Measurements from ENCODE around the gene HINT3. TPM values are rescaled to one million over a fixed set of nuclear protein-coding genes. Genes with fewer than 3 reads are reported as not detected.

Gene HINT3
- total RNA-seq, 1 experiment from 2014 or later = 45.4 TPM

GRCh38 chr6:125994670-125995488 is 38.3 kb downstream of the HINT3 start:
- DNase-seq (ENCODE audit: extremely low read depth, low read depth) = no peak

- peak; percentile 60 for DNase-seq (ENCODE audit: extremely low read depth, low read depth)
Measured at GRCh38 chr6:125995972-125996580, 39.5 kb downstream of the HINT3 start.

DNA sequence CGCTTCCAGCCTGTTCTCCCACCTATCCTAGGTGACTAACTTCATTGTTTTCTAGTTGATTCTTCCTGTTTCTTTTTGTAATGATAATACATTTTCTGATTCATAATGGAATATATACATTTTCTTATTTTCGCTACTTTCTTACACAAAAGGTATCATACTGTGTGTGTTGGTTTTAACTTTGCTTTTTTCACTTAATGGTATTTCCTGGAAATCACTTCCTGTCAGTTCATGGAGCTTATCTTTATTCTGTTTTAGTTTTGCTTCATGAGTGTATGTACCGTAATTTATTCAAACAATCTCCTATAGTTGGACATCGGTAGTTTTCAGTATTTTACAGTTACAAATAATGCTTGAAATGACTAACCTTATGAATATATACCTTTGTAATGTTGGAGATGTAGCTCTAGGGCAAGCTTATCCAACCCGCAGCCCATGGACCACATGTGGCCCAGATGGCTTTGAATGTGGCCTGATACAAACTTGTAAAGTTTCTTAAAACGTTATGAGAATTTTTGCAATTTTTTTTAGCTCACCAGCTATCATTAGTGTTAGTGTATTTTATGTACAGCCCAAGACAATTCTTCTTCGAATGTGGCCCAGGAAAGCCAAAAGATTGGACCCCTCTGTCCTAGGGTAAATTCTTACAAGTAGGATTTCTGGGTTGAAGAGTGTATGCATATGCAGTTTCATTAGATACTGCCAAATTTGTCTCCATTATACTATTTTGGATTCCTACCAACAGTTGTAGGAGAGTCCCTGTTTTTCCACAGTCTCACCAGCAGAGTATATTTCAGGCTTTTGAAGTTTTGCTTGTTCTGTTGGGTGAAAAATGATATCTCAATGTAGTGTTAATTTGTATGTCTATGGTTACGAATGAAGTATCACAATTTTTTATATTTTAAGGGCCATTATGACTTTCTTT is 46.4 kb downstream of the HINT3 start:
- no peak for DNase-seq (ENCODE audit: extremely low read depth, low read depth)

GRCh38 chr6:126007800-126008199 is 51.2 kb downstream of the HINT3 start:
- DNase-seq (ENCODE audit: extremely low read depth, low read depth) = no peak

DNA sequence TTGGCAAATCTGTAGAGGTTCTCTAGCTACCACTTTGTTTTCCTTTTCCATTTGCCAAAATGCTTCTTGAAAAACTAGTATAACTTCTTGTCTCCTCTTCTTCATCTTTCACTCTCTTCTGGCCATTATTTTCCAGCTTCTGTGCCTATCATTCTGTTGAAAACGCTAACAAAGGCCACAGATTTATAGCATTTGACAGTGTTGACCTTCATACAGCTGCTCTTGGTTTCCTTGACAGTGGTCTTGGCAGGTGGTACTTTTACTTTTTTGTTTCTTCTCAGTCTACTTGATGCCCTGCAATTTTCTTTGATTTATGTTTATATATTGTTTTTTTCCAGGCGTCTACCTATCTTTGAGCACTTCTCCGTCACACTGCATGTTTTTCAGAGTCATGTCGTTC is 53.5 kb downstream of the HINT3 start:
- no peak for DNase-seq (ENCODE audit: extremely low read depth, low read depth)

DNA sequence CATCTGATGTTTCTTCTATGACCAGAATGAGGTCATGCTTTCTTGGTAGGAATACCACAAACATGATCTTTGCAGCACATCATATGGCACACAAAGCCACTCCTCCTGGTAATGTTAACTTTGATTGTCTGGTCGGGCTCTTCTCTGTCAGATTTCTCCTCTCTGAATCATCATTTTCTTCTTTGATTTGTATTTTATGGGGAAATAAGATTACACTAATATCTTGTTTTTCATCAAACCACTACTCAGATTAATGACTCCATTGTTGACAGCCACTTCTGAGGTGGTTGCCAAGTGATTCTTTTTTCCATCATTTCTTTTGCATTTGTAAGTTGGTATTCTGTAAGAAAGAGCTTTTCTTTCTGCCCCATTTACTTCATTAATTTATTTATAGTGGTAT is 59.3 kb downstream of the HINT3 start:
- no peak for DNase-seq (ENCODE audit: extremely low read depth, low read depth)

DNA sequence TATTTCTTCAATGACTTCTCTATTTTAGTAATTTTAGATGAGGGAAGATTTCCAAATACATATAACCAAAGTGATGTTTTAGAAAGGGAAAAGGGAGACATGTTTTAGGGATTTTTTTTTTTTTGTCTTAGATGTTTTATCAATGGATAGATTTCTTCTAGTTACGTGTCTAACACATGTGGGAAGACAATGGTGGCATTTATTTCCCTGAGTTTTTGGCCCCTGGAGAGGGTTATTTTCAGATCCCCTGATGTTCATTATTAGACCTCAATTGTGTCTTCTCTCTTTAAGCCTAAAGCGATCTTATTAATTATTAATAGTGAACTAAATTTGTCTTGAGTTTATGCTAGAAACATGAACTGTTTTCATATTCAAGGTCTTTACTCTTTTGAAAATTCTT is 60.0 kb downstream of the HINT3 start:
- no peak for DNase-seq (ENCODE audit: extremely low read depth, low read depth)

DNA sequence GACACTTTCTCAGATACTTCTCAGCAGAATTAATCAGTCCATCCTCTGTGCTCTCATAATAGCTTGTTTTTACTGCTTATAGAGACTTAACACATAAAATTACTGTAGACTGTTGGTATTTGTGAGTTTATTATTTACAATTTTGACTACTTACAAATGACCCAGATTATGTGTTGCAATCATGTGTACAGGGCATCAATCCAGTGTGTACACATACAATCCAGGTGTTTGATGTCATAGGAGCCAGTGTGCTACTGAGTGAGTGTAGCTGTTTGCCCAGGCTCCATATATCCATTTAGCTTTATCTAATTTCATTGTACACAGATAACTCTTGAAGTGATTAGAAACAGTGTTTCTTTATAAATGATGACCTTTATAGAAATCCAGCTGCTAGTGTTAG is 61.1 kb downstream of the HINT3 start:
- no peak for DNase-seq (ENCODE audit: extremely low read depth, low read depth)

DNA sequence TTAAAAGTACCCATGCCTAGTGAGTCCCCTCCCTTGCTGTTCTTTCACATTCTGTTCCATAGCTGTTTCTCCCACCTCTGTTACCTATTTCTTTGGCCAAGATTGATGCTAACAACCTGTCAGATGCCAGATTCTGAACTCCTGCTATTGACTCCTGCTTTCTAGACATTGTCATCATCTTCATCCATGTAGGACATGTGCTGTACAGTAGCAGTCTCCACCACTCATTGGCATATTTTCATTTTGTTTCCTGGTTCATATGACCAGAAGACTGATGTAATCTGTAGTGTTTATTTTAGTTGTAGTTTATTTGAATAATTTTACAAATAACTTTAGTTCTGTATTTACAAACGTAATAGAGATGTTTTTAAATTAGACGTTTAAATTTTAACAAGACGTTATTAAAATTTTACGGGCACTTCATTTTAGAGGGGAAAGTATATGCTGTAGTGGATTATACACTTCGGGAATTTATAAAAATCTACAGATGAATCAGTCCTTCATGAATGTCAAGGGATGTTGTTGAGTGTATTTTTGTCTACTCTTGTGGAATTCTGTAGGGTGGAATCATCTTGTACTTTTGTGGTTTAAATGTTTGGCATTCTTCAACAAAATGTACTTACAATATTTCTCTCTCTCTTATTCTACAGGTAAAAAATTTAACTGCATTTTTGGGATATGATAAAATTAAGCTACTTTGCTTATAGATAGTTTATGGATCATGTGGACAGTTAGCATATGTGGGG is 63.9 kb downstream of the HINT3 start:
- no peak for DNase-seq (ENCODE audit: extremely low read depth, low read depth)

DNA sequence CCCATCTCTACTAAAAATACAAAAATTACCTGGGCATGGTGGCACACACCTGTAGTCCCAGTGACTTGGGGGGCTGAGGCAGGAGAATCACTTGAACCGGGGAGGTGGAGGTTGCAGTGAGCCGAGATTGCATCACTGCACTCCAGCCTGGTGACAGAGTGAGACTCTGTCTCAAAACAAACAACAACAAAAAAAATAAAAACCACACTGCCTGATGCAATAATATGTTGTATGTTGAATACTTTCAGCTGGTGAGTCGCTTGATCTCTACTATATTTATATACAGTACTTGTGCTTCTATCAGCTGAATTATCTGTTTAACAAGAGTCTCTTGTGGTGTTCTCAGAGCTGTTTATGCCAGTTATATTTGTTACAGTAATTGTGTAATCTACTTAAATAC is 66.9 kb downstream of the HINT3 start:
- DNase-seq (ENCODE audit: extremely low read depth, low read depth) = peak; percentile 40

DNA sequence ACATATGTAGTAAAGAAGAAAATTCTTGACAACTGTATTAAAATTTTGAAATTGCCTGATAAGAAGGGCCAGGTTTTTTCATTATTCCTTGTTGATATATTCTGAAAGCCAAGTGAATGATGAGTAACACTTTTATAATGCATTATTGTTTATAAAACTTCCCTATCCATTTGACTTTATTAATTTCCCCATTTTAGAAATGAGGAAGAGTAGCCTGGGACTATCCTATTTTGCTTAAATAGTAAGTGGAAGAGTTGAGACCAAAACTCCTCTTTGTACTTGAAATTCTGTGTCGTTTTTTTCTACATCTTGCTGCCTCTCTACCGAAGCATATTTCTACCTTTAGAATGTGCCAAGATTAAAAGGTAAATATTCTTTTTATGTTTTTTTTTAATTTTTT is 69.4 kb downstream of the HINT3 start:
- DNase-seq (ENCODE audit: extremely low read depth, low read depth) = no peak

DNA sequence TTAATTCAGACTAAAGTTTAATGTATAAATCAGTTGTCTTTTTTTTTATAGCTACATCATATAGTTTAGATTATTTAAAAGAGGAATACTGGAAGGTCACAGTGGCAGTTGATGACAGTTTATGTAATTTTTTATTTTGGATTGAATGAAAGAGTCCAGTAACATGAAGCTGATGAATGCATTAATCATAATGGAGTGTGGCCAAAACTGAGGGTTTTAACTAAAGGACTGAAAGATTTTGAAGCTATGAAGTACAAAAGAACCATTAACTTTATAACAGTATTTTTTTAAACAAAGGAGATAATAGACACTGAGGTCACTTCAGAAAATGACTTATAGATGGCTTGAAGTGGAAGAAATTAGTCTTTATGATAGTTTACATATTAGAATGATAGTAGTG is 71.0 kb downstream of the HINT3 start:
- no peak for DNase-seq (ENCODE audit: extremely low read depth, low read depth)

Small RNA genes within 50 kb of the gene (small RNA-seq; reads per million reads assigned to genes)
- gene RNA5SP216 = 0 reads per million in 2 experiments

Other genes with a start within 250 kb of the HINT3 start
- 0.20 TPM in 1 of 2 replicates, not detected in the other for gene HEY2, start 207.1 kb upstream of the HINT3 start, total RNA-seq (2014; rRNA removed; shearing (Covaris generic))
- gene NCOA7, start 165.8 kb upstream of the HINT3 start, total RNA-seq (2014; rRNA removed; shearing (Covaris generic)) = 248 and 250 TPM in 2 replicates
- gene TRMT11, start 29.8 kb downstream of the HINT3 start, total RNA-seq (2014; rRNA removed; shearing (Covaris generic)) = 37.4 and 42.0 TPM in 2 replicates

All from NCI-H460 (cell line).